RWPE1 (cell line): ENCODE data around the gene CD40.

ENCODE experiments used
- CTCF ChIA-PET: fragments of 350-600 bp; sonication (Branson Sonifier 250); formaldehyde crosslinking; extraction: SDS; loops from one replicate; lab custom pipeline; 2021; lab: Yijun Ruan, JAX
- POLR2A ChIA-PET: fragments of 400-600 bp; formaldehyde crosslinking; extraction: SDS; loops from one replicate; lab custom pipeline; 2020; ENCODE audit warnings: antibody characterized with exemption; ENCODE audit not compliant: low non-redundant PET; lab: Yijun Ruan, JAX
- DNase-seq: peaks from one replicate; pipeline ENCODE4 v3.0.0; 2012; ENCODE audit warnings: low spot score
- H3K27ac ChIP-seq: fragments of 450-650 bp; 2 replicates; pipeline ENCODE4 v1.5.1; 2017
- TF ChIP-seq, protein P1 (sequence below): fragments of 450-650 bp; conservative IDR thresholded peaks from 2 replicates; pipeline ENCODE4 v1.5.1; 2017; ENCODE audit warnings: low read depth, mild to moderate bottlenecking

The CD40 gene

GRCh38 chr20:46135856-46136633 lies 17.9 kb downstream of the CD40 start:
- TF ChIP-seq, protein P1, sequence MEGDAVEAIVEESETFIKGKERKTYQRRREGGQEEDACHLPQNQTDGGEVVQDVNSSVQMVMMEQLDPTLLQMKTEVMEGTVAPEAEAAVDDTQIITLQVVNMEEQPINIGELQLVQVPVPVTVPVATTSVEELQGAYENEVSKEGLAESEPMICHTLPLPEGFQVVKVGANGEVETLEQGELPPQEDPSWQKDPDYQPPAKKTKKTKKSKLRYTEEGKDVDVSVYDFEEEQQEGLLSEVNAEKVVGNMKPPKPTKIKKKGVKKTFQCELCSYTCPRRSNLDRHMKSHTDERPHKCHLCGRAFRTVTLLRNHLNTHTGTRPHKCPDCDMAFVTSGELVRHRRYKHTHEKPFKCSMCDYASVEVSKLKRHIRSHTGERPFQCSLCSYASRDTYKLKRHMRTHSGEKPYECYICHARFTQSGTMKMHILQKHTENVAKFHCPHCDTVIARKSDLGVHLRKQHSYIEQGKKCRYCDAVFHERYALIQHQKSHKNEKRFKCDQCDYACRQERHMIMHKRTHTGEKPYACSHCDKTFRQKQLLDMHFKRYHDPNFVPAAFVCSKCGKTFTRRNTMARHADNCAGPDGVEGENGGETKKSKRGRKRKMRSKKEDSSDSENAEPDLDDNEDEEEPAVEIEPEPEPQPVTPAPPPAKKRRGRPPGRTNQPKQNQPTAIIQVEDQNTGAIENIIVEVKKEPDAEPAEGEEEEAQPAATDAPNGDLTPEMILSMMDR: no peak
- POLR2A ChIA-PET: no interaction called here
- CTCF ChIA-PET: interaction anchor here (0.6 to 1.5 kb wide), 6 partner anchors 8 to 213 kb away, joined by 3 to 5 read pairs (median 4); no protein-coding TSS in a partner anchor

GRCh38 chr20:46137816-46138215 lies 19.7 kb downstream of the CD40 start:
- no peak overlapping the region for H3K27ac ChIP-seq
- ChIA-PET POLR2A (no interaction called here), CTCF (interaction anchor here (0.6 to 1.9 kb wide), 6 partner anchors 9 to 211 kb away, joined by 3 to 9 read pairs (median 6); no protein-coding TSS in a partner anchor)
- TF ChIP-seq, protein P1: no peak
- DNase-seq: no peak

More at GRCh38 chr20:46135856-46136633, 17.9 kb downstream of the CD40 start:
- H3K27ac ChIP-seq: no peak overlapping the region
- no peak for DNase-seq

DNA sequence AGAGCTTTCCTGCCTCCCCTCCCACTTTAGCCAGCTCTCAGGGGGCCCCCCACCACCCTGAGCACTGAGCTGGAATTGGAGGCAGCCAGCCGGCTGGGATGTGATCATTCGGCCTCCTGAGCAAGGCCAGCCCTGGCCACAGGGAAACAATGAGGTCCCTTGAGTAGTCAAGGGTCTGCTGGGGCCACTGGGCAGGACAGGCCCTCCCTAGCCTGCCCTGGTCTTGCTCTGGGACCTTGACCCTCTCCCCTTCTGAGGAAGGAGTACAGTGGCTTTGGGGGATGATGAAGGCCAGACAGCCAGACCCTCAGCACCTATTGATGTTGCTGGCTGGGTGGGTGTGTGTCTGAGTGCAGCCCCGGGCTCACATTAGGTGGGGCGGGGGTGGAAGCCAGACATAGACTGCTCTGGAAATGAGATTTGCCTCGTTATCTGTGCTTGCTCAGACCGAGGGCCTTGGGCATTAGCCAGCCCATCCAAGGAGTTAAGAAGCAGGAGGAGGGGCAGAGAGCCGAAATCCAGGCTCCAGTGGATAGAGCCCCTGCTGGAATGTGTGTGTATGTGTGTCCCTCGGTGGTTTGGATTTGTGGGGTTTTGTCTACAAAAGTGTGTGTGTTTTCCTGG lies 21.3 kb downstream of the CD40 start:
- TF ChIP-seq, protein P1: no peak
- ChIA-PET POLR2A (no interaction called here), CTCF (interaction anchor here (1.4 to 1.9 kb wide), 3 partner anchors 35 to 210 kb away, joined by 5 to 9 read pairs (median 6); no protein-coding TSS in a partner anchor)
- H3K27ac ChIP-seq: peak overlapping the region; percentile 89
- no peak for DNase-seq

- peak; percentile 84 for DNase-seq
- CTCF ChIA-PET: interaction anchor here (2.3 kb wide), 1 partner anchor 209 kb away, joined by 11 read pairs; no protein-coding TSS in a partner anchor
- POLR2A ChIA-PET: no interaction called here
- peak overlapping the region; percentile 89 for H3K27ac ChIP-seq
- TF ChIP-seq, protein P1: no peak
Observed at GRCh38 chr20:46139908-46140482, 21.9 kb downstream of the CD40 start.

DNA sequence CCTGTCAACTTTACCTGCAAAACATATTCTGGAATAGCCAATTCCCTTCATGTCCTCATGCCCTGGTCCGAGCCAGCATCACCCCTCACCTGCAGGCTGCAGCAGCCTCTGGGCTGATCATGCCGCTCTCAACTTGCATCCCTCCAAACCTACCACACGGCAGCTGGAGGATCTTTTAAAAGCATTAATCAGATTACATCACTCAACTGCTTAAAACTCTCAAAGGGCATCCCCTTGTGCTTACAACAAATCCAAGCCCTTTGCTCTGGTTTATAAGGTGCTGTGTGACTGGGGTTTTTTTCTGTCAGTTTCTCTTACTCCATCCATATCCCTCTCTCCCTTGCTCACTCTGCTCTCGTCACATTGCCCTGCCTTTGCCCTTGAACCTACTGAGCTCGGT lies 24.0 kb downstream of the CD40 start:
- ChIA-PET CTCF (interaction anchor here (0.5 to 2.3 kb wide), 4 partner anchors 14 to 893 kb away, joined by 3 to 11 read pairs (median 4); partner anchors contain the start of gene MMP9), POLR2A (no interaction called here)
- TF ChIP-seq, protein P1: no peak
- H3K27ac ChIP-seq: no peak overlapping the region
- DNase-seq: no peak
